Endothelial cell of umbilical vein (primary cell): ENCODE results near the gene CNNM2.

Source experiments
- CTCF ChIP-seq, 2 donors: IDR thresholded peaks; 1 replicate in 1 of 2; 2 replicates in 1 of 2; pipeline ENCODE4 v1.5.1; 2011; ENCODE audit warnings: low read length in 2 of 2, mild to moderate bottlenecking in 2 of 2, moderate library complexity in 2 of 2, control low read depth in 1 of 2, inconsistent platforms in 1 of 2, low read depth in 1 of 2; ENCODE audit not compliant: insufficient read depth in 1 of 2; ENCODE audit errors: extremely low read depth in 1 of 2
- EZH2 ChIP-seq: IDR thresholded peaks from 2 replicates; pipeline ENCODE4 v1.6.1; 2012; ENCODE audit warnings: borderline replicate concordance, low read depth, mild to moderate bottlenecking, moderate library complexity, low read length, inconsistent platforms; ENCODE audit not compliant: severe bottlenecking
- GATA2 ChIP-seq: IDR thresholded peaks from 2 replicates; pipeline ENCODE4 v1.7.0; 2011; ENCODE audit warnings: low read depth, mild to moderate bottlenecking, moderate library complexity, mixed read lengths, low read length; ENCODE audit not compliant: insufficient read length, insufficient read depth
- MAX ChIP-seq: IDR thresholded peaks from 2 replicates; pipeline ENCODE4 v1.6.1; 2011; ENCODE audit not compliant: insufficient read depth, insufficient read length
- POLR2A ChIP-seq: IDR thresholded peaks from 2 replicates; pipeline ENCODE4 v1.6.1; 2012; ENCODE audit warnings: low read depth, mild to moderate bottlenecking, control low read depth, low read length
- POLR2AphosphoS5 ChIP-seq: IDR thresholded peaks from 2 replicates; pipeline ENCODE4 v1.6.1; 2012; ENCODE audit warnings: low read depth, mild to moderate bottlenecking, control low read depth, low read length, moderate library complexity; ENCODE audit not compliant: insufficient read depth

- no peak for TF ChIP-seq POLR2A
- no peak for TF ChIP-seq CTCF (IDR thresholded peaks at IDR 0.05; ENCODE audit: extremely low read depth in 1 of 2, insufficient read depth in 1 of 2, low read depth in 1 of 2, low read length in 2 of 2)
- no peak for TF ChIP-seq POLR2AphosphoS5
- no peak for TF ChIP-seq EZH2
- no peak for TF ChIP-seq MAX
- no peak for TF ChIP-seq GATA2
These were observed 9.4 kb downstream of the CNNM2 start for GRCh38 chr10:102927311-102928010.
